Activated CD8-positive, alpha-beta T cell treated with anti-CD3 and anti-CD28 coated beads for 36 hours (primary cell): ENCODE results near the gene CHFR. TPM values are rescaled to one million over a fixed set of nuclear protein-coding genes. Genes with fewer than 3 reads are reported as not detected.
"Not testable (repeated sequence)": the region's sequence is repeated elsewhere in the genome, so short reads cannot be mapped to it uniquely, and the experiment has no call there.

Experiments used
- ATAC-seq: fragments of 200-7000 bp; cut with Tn5 transposase; one replicate; pipeline ENCODE4 v1.10.0; 2021; ENCODE audit warnings: mild to moderate bottlenecking, moderate library complexity
- CTCF ChIA-PET: fragments of 350-600 bp; sonication (Branson Sonifier 250); formaldehyde crosslinking; loops from one replicate; lab custom pipeline; 2021; ENCODE audit warnings: antibody characterized with exemption; lab: Charles Lee
- POLR2A ChIA-PET: fragments of 350-600 bp; sonication (Branson Sonifier 250); formaldehyde crosslinking; loops from one replicate; lab custom pipeline; 2021; ENCODE audit warnings: antibody characterized with exemption; lab: Charles Lee
- DNase-seq: peaks from one replicate; pipeline ENCODE4 v3.0.0-alpha.2; 2020
- H3K27ac Mint-ChIP-seq: one replicate; pipeline ENCODE4 v1.8.0; 2021; ENCODE audit warnings: mild to moderate bottlenecking, mixed read lengths
- H3K27me3 Mint-ChIP-seq: one replicate; pipeline ENCODE4 v1.8.0; 2021; ENCODE audit warnings: mixed read lengths
- H3K36me3 Mint-ChIP-seq: one replicate; pipeline ENCODE4 v1.8.0; 2021; ENCODE audit warnings: low read depth, mixed read lengths
- H3K4me1 Mint-ChIP-seq: one replicate; pipeline ENCODE4 v1.8.0; 2021; ENCODE audit warnings: low read depth, mixed read lengths
- H3K4me3 Mint-ChIP-seq: one replicate; pipeline ENCODE4 v1.8.0; 2021; ENCODE audit warnings: mild to moderate bottlenecking, moderate library complexity, mixed read lengths
- H3K9me3 Mint-ChIP-seq: one replicate; pipeline ENCODE4 v1.8.0; 2021; ENCODE audit warnings: mixed read lengths
- intact Hi-C: fragments of 100-400 bp; cut with micrococcal nuclease; formaldehyde crosslinking; loops from one replicate; pipeline ENCODE4 v1.10.0; 2022
- total RNA-seq, 2 experiments: library from RNA; stranded (reverse); gene quantifications; one replicate each; pipeline ENCODE4 v1.2.3, GENCODE V29; 2021
- TF ChIP-seq, protein P1 (sequence below): fragments of 200-600 bp; IDR thresholded peaks from one replicate; pipeline ENCODE4 v1.8.0; 2022; ENCODE audit warnings: antibody characterized with exemption, mild to moderate bottlenecking

CHFR gene
- total RNA-seq, 2 experiments from 2014 or later: 40.5 to 51.2 TPM

DNA sequence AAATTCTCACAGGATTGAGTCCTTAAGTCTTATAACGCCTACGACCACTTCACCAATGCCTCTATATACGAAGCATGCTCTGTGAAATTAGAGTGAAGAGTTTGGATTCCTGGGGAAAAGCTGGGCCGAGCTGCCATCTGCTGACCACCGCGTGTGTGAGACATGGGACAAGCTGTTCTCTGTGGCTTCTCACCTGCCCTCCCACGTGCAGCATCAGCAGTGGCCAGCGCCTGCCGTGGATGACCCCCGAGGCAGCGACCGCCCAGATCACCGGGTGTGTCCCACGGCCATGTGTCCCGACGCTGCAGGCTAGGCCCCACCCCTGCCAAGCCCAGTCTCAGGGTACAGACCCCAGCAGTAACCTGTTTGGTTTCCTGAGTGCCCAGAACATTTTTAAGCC, 37.1 kb downstream of the CHFR start:
- no peak overlapping the region for H3K27ac Mint-ChIP-seq
- ChIA-PET CTCF (no interaction called here), POLR2A (no interaction called here)
- DNase-seq: no peak
- ATAC-seq: no peak
- peaks cover 39% of the 10 kb centered on the region for H3K36me3 Mint-ChIP-seq
- intact Hi-C loops: no loop called here
- H3K4me3 Mint-ChIP-seq: no peak overlapping the region
- no peaks in the 10 kb centered on the region for H3K9me3 Mint-ChIP-seq
- H3K4me1 Mint-ChIP-seq: peaks cover 20% of the 10 kb centered on the region
- TF ChIP-seq, protein P1, sequence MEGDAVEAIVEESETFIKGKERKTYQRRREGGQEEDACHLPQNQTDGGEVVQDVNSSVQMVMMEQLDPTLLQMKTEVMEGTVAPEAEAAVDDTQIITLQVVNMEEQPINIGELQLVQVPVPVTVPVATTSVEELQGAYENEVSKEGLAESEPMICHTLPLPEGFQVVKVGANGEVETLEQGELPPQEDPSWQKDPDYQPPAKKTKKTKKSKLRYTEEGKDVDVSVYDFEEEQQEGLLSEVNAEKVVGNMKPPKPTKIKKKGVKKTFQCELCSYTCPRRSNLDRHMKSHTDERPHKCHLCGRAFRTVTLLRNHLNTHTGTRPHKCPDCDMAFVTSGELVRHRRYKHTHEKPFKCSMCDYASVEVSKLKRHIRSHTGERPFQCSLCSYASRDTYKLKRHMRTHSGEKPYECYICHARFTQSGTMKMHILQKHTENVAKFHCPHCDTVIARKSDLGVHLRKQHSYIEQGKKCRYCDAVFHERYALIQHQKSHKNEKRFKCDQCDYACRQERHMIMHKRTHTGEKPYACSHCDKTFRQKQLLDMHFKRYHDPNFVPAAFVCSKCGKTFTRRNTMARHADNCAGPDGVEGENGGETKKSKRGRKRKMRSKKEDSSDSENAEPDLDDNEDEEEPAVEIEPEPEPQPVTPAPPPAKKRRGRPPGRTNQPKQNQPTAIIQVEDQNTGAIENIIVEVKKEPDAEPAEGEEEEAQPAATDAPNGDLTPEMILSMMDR: no peak
- no peaks in the 10 kb centered on the region for H3K27me3 Mint-ChIP-seq

- no peak for ATAC-seq
- Mint-ChIP-seq H3K27ac (no peak overlapping the region), H3K4me1 (peaks cover 20% of the 10 kb centered on the region), H3K36me3 (peaks cover 41% of the 10 kb centered on the region), H3K27me3 (no peaks in the 10 kb centered on the region), H3K9me3 (no peaks in the 10 kb centered on the region), H3K4me3 (no peak overlapping the region)
- POLR2A ChIA-PET: interaction anchor here (1.0 to 2.3 kb wide), 6 partner anchors 10 to 24 kb away, joined by 3 to 8 read pairs (median 4); no protein-coding TSS in a partner anchor
- DNase-seq: no peak
- CTCF ChIA-PET: interaction anchor here (0.8 to 1.1 kb wide), 2 partner anchors 41 to 80 kb away, joined by 3 read pairs; no protein-coding TSS in a partner anchor
- intact Hi-C loops: no loop called here
- TF ChIP-seq, protein P1: no peak
These were observed 38.9 kb downstream of the CHFR start for GRCh38 chr12:132848521-132848920.

DNA sequence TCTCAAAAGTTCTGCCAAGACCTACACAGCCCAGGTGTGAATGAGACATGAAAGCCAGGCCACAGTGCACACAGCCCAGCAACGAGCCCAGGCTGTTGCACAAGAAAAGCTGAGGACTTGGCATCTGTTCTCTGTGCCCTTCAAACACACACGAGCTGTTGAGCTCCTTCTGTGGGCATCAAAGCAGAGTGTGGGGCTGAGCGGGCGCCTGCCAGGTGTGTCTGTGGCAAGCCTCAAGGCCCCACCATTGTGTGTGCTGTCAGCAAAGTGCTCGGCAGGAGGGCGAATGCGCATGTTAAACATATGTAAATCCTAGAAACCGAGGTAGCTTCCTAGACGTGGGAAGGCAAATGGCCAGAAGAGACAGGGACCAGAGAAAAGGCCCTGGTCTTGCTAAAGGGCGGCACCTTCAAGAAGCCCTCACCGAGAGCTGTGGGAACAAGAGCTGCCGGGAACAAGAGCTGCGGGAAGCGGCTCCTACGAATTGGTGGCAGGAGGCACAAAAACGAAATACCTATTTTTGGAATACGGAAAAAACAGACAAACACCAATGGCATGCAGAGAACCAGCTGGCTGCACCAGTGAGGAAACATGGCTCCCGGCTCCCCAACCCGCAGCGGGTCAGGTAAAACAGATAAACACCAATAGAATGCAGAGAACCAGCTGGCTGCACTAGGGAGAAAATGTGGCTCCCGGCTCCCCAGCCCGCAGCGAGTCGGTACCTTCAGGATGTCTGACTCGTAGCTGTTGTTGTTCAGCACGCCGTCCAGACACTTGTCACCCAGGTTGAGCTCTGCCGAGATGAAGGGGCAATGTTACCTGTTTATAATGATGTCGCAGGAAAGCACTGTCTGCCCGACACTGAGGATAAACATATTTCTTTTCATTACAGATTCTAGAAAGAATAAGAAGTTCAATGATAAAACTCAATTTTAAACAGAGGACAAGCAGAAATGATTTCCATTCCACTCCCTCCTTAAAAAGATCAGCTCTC, 39.7 kb downstream of the CHFR start:
- intact Hi-C loops: no loop called here
- H3K36me3 Mint-ChIP-seq: peaks cover 42% of the 10 kb centered on the region
- CTCF ChIA-PET: interaction anchor here (0.6 to 2.0 kb wide), 5 partner anchors 25 to 79 kb away, joined by 3 to 6 read pairs (median 3); no protein-coding TSS in a partner anchor

DNA sequence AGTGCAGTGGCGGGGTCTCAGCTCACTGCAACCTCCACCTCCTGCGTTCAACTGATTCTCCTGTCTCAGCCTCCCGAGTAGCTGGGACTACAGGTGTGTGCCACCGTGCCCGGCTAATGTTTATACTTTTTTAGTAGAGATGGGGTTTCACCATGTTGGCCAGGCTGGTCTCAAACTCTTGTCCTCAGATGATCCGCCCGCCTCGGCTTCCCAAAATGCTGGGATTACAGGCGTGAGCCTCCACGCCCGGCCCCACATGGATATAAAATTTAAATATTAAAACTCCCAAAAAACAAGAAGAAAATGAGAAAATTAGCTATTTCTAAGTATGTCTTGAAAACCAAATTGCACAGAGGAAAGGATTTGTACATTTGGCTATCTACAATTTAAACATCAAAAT, 42.7 kb downstream of the CHFR start:
- H3K4me1 Mint-ChIP-seq: peaks cover 20% of the 10 kb centered on the region
- H3K27me3 Mint-ChIP-seq, H3K4me3 Mint-ChIP-seq, DNase-seq, intact Hi-C loops, ATAC-seq, H3K27ac Mint-ChIP-seq, H3K9me3 Mint-ChIP-seq: not testable (repeated sequence)
- ChIA-PET POLR2A (interaction anchor here (1.2 kb wide), 1 partner anchor 50 kb away, joined by 3 read pairs; no protein-coding TSS in a partner anchor), CTCF (interaction anchor here (1.5 kb wide), 1 partner anchor 60 kb away, joined by 4 read pairs; no protein-coding TSS in a partner anchor)
- peaks cover 41% of the 10 kb centered on the region for H3K36me3 Mint-ChIP-seq

More for the DNA sequence above, 39.7 kb downstream of the CHFR start:
- POLR2A ChIA-PET: interaction anchor here (0.9 to 2.3 kb wide), 8 partner anchors 9 to 87 kb away, joined by 3 to 8 read pairs (median 4); no protein-coding TSS in a partner anchor
- peak; percentile 39 for ATAC-seq
- peaks cover 20% of the 10 kb centered on the region for H3K4me1 Mint-ChIP-seq
- H3K27ac Mint-ChIP-seq: peak overlapping the region; percentile 57
- TF ChIP-seq, protein P1: no peak
- no peak for DNase-seq
- no peaks in the 10 kb centered on the region for H3K27me3 Mint-ChIP-seq
- H3K4me3 Mint-ChIP-seq: no peak overlapping the region
- H3K9me3 Mint-ChIP-seq: no peaks in the 10 kb centered on the region

- TF ChIP-seq, protein P1: no peak
- Mint-ChIP-seq H3K27ac (no peak overlapping the region), H3K4me3 (no peak overlapping the region), H3K27me3 (no peaks in the 10 kb centered on the region), H3K4me1 (peaks cover 17% of the 10 kb centered on the region), H3K9me3 (no peaks in the 10 kb centered on the region), H3K36me3 (peaks cover 43% of the 10 kb centered on the region)
- ChIA-PET POLR2A (no interaction called here), CTCF (interaction anchor here (1.0 kb wide), 1 partner anchor 13 kb away, joined by 4 read pairs; no protein-coding TSS in a partner anchor)
- DNase-seq (no peak), ATAC-seq (no peak)
- intact Hi-C loops: no loop called here
These were observed 44.9 kb downstream of the CHFR start for GRCh38 chr12:132842449-132843045.
